Stomach (tissue), 4 donors: ENCODE results near the gene RANBP1.

ENCODE experiments used
- EP300 ChIP-seq: sonication (generic); formaldehyde crosslinking; IDR thresholded peaks from one replicate; pipeline ENCODE4 v1.6.1; 2017; ENCODE audit warnings: antibody characterized with exemption
- POLR2A ChIP-seq, 4 donors: fragments of 450-650 bp; IDR thresholded peaks; one replicate each; pipeline ENCODE4 v1.6.1; 2016; ENCODE audit warnings: antibody characterized with exemption in 4 of 4, control low read depth in 2 of 4, mild to moderate bottlenecking in 1 of 4, moderate library complexity in 1 of 4
- POLR2AphosphoS5 ChIP-seq, 3 donors: sonication (generic); formaldehyde crosslinking; IDR thresholded peaks; one replicate each; pipeline ENCODE4 v1.6.1; 2016; ENCODE audit warnings: antibody characterized with exemption in 3 of 3
- TF ChIP-seq, protein P1 (sequence below), 7 experiments: fragments of 450-650 bp in 4 of 7; fragments of 200-600 bp in 3 of 7; sonication (generic) in 3 of 7; IDR thresholded peaks; one replicate each; pipeline ENCODE4 v1.5.1; 2016 to 2019; ENCODE audit warnings: antibody characterized with exemption in 7 of 7, control low read depth in 2 of 7, mild to moderate bottlenecking in 1 of 7

DNA sequence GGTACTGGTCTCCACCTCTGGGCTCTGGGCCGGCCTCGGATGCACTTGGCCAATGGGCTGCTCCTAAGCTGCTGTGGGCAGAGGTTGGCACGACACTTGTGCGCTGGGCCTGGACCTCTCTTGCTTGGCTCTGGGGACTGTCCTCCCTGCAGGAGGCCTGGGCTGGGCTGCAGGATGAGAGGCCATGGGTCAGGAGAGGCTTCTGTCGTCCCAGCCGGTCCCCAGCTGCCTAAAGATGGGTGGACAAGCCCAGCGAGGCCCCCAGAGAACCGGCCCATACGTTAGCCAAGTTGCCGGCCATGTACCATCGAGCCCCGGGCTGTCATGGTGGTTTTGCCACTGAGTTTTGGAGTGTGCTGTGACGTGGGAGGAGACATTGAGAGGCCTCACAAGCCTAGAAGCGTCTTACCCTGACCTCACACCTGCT lies 36.6 kb downstream of the RANBP1 start:
- no peak for TF ChIP-seq POLR2A (IDR thresholded peaks at IDR 0.05)
- TF ChIP-seq, protein P1, sequence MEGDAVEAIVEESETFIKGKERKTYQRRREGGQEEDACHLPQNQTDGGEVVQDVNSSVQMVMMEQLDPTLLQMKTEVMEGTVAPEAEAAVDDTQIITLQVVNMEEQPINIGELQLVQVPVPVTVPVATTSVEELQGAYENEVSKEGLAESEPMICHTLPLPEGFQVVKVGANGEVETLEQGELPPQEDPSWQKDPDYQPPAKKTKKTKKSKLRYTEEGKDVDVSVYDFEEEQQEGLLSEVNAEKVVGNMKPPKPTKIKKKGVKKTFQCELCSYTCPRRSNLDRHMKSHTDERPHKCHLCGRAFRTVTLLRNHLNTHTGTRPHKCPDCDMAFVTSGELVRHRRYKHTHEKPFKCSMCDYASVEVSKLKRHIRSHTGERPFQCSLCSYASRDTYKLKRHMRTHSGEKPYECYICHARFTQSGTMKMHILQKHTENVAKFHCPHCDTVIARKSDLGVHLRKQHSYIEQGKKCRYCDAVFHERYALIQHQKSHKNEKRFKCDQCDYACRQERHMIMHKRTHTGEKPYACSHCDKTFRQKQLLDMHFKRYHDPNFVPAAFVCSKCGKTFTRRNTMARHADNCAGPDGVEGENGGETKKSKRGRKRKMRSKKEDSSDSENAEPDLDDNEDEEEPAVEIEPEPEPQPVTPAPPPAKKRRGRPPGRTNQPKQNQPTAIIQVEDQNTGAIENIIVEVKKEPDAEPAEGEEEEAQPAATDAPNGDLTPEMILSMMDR (IDR thresholded peaks at IDR 0.05), result no peak
- no peak for TF ChIP-seq POLR2AphosphoS5 (IDR thresholded peaks at IDR 0.05)
- no peak for TF ChIP-seq EP300
